ENCODE data around the gene MIF4GD. TPM values are rescaled to one million over a fixed set of nuclear protein-coding genes. Genes with fewer than 3 reads are reported as not detected.

MIF4GD gene
- total RNA-seq, 4 donors from 2014 or later: 24.2 to 44.1 (median 30.6) TPM

DNA sequence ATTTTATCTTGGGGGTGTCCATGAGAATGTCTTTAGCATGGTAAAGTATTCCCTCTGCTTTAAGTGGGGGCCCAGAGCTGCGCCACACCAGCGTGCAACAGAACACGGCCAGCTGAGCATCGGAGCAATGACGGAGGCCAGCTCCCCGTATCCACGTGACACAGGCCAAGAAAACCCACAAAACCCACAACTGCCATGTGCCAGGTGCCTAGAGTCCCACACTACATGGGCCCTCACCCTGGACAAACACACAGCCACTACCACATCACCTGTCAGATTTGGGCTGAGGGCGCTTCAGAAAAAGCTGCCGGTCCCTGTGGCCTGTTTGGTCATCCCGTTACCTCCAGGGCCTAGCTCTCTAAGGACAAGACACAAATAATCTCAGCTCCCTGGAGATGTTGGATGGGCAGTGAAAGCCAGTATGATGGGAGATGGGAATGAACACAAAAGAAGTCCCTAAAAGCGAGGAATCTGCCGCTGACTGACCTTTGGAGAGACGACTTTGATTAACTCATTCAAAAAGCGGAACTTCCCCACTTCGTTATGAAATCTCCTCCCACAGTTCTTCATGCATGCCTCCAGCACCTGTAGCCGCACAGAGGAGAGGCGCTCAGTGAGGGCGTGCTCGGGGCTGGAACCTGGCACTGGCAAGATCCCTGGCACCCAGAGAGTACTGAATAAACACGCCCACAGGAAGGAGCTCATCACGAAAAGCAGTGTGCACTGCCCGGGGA, 26.7 kb downstream of the MIF4GD start:
- Histone ChIP-seq H3K27ac (no peak overlapping the region), H3K4me1 (peaks cover 24% of the 10 kb centered on the region), H3K27me3 (no peaks in the 10 kb centered on the region), H3K36me3 (peaks cover 74% of the 10 kb centered on the region), H3K9me3 (no peaks in the 10 kb centered on the region), H3K4me3 (no peak overlapping the region)
- TF ChIP-seq EP300 (IDR thresholded peaks at IDR 0.05) (no peak), POLR2A (IDR thresholded peaks at IDR 0.05) (no peak), POLR2AphosphoS5 (IDR thresholded peaks at IDR 0.05) (no peak)
- TF ChIP-seq, protein P1, sequence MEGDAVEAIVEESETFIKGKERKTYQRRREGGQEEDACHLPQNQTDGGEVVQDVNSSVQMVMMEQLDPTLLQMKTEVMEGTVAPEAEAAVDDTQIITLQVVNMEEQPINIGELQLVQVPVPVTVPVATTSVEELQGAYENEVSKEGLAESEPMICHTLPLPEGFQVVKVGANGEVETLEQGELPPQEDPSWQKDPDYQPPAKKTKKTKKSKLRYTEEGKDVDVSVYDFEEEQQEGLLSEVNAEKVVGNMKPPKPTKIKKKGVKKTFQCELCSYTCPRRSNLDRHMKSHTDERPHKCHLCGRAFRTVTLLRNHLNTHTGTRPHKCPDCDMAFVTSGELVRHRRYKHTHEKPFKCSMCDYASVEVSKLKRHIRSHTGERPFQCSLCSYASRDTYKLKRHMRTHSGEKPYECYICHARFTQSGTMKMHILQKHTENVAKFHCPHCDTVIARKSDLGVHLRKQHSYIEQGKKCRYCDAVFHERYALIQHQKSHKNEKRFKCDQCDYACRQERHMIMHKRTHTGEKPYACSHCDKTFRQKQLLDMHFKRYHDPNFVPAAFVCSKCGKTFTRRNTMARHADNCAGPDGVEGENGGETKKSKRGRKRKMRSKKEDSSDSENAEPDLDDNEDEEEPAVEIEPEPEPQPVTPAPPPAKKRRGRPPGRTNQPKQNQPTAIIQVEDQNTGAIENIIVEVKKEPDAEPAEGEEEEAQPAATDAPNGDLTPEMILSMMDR (IDR thresholded peaks at IDR 0.05): no peak
- WGBS: 60% methylated on average over 13 of the region's 22 CpGs
- DNase-seq (ENCODE audit: low spot score in 2 of 2): no peak

DNA sequence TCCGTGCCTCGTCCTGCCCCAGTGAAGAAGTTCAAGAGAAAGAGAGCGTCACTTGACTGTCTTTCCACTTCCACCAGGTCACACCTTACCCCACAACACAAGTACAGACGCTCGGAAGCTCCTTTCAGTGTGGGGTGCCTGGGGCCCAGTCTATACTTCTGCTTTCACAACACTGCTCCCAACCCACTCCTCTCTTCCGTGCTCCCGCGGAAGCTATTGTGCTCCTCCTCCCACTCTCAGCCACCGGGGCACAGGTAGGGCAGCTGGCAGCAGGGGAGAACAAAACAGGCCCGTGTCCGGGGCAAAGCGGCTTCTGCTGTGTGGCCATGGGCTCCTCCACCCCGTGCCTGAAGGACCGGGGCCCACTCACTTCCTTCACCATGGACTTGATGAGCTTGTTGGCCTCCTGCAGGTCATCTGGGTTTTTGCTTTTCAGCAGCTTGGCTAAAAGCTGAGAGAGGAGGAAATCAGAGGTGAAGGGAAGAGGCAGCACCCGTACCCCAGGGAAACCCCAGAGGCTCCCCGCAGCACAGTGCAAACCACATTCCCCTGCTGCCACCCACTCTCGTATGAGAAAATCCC, 28.5 kb downstream of the MIF4GD start:
- no peaks in the 10 kb centered on the region for H3K27me3 ChIP-seq
- 89% methylated on average over 12 of the region's 17 CpGs for WGBS
- no peak for TF ChIP-seq POLR2A (IDR thresholded peaks at IDR 0.05)
- no peak for TF ChIP-seq POLR2AphosphoS5 (IDR thresholded peaks at IDR 0.05)
- no peak for TF ChIP-seq EP300 (IDR thresholded peaks at IDR 0.05)
- TF ChIP-seq, protein P1 (IDR thresholded peaks at IDR 0.05): no peak
- no peak overlapping the region for H3K4me3 ChIP-seq
- H3K4me1 ChIP-seq: peaks cover 30% of the 10 kb centered on the region
- peaks cover 91% of the 10 kb centered on the region for H3K36me3 ChIP-seq
- no peaks in the 10 kb centered on the region for H3K9me3 ChIP-seq
- no peak overlapping the region for H3K27ac ChIP-seq
- no peak for DNase-seq (ENCODE audit: low spot score in 2 of 2)

DNA sequence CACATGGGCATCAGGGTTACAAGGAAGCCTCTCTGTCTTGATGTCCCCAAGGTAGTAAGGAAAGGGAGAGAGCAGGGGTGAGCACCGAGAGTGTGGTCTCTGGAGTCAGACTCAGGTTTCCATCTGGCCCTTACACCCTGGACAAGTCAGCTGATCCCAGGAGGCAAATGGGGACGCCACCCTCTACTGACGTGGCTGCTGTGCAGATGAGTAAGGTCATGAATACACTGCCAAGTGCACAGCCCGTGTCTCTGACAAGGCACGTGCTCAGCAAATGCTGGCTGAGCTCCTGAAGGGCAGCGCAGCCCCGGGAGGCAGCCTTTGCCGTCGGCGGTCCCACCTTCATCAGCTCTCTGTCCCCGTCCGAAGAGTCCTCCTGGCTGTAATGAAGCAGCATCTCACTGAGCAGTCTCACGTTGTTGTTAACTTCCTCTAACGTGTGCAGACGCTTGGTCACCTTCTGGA, 29.0 kb downstream of the MIF4GD start:
- Histone ChIP-seq H3K9me3 (no peaks in the 10 kb centered on the region), H3K27ac (peak overlapping the region; percentile 19), H3K4me1 (peaks cover 30% of the 10 kb centered on the region), H3K36me3 (peaks cover 96% of the 10 kb centered on the region), H3K4me3 (no peak overlapping the region), H3K27me3 (no peaks in the 10 kb centered on the region)
- TF ChIP-seq POLR2A (IDR thresholded peaks at IDR 0.05) (no peak), POLR2AphosphoS5 (IDR thresholded peaks at IDR 0.05) (no peak), EP300 (IDR thresholded peaks at IDR 0.05) (no peak)
- TF ChIP-seq, protein P1 (IDR thresholded peaks at IDR 0.05): no peak
- WGBS: 73% methylated on average over 7 of the region's 15 CpGs
- peak in 1 of 2 donors; percentile 79 for DNase-seq (ENCODE audit: low spot score in 2 of 2)

DNA sequence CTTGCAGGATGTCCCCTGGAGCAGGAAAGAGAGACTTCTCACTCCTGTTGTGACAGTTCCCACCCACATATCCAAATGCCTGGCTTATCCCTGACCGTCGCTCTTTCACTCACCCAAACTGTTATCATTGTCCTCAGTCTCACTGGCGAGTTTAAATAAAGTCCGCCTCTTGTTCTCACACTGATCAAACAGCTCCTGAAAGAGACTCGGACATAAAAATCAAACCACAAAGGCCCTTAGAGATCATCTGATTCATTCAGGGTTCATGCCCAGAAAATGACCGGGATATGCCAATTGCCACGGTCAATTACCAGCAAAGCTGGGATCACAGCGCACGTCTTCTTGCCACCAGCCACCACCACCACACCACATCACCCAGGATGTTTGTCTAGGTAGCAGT, 29.5 kb downstream of the MIF4GD start:
- H3K4me1 ChIP-seq: peaks cover 30% of the 10 kb centered on the region
- H3K27ac ChIP-seq: peak overlapping the region; percentile 19
- DNase-seq (ENCODE audit: low spot score in 2 of 2): no peak
- TF ChIP-seq, protein P1 (IDR thresholded peaks at IDR 0.05): no peak
- no peak for TF ChIP-seq POLR2AphosphoS5 (IDR thresholded peaks at IDR 0.05)
- no peak for TF ChIP-seq EP300 (IDR thresholded peaks at IDR 0.05)
- TF ChIP-seq POLR2A (IDR thresholded peaks at IDR 0.05): no peak
- 80% methylated on average over 9 of the region's 9 CpGs for WGBS
- peaks cover 99% of the 10 kb centered on the region for H3K36me3 ChIP-seq
- H3K4me3 ChIP-seq: no peak overlapping the region
- no peaks in the 10 kb centered on the region for H3K9me3 ChIP-seq
- H3K27me3 ChIP-seq: no peaks in the 10 kb centered on the region

DNA sequence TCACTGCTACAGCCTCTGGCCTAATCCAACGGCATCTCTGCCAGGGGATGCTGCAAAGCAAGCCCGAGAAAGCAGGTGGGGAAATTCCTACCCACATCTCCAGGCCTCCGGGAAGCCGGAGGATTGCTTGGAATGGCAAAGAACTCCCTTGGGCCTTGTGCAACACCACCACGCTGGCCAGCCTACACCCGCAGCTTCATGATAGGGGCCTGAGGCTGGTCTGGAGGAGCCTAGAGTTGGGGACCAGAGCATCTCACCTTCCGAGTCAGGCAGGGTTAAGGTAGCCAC, 29.9 kb downstream of the MIF4GD start:
- Histone ChIP-seq H3K27me3 (no peaks in the 10 kb centered on the region), H3K4me1 (peaks cover 30% of the 10 kb centered on the region), H3K4me3 (no peak overlapping the region), H3K36me3 (peaks cover 99% of the 10 kb centered on the region), H3K9me3 (no peaks in the 10 kb centered on the region), H3K27ac (peak overlapping the region; percentile 19)
- WGBS: 84% methylated on average over 7 of the region's 7 CpGs
- DNase-seq (ENCODE audit: low spot score in 2 of 2): no peak
- TF ChIP-seq EP300 (IDR thresholded peaks at IDR 0.05) (no peak), POLR2A (IDR thresholded peaks at IDR 0.05) (no peak), POLR2AphosphoS5 (IDR thresholded peaks at IDR 0.05) (no peak)
- TF ChIP-seq, protein P1 (IDR thresholded peaks at IDR 0.05): no peak
